ENCODE measurements around the gene MZT2B. TPM values are rescaled to one million over a fixed set of nuclear protein-coding genes. Genes with fewer than 3 reads are reported as not detected.

MZT2B gene
- total and polyA plus RNA-seq, 2 of the 13 experiments (the other 11 are each of a cell fraction or from before 2014, with no cell fraction given) = 253 to 410 TPM

DNA sequence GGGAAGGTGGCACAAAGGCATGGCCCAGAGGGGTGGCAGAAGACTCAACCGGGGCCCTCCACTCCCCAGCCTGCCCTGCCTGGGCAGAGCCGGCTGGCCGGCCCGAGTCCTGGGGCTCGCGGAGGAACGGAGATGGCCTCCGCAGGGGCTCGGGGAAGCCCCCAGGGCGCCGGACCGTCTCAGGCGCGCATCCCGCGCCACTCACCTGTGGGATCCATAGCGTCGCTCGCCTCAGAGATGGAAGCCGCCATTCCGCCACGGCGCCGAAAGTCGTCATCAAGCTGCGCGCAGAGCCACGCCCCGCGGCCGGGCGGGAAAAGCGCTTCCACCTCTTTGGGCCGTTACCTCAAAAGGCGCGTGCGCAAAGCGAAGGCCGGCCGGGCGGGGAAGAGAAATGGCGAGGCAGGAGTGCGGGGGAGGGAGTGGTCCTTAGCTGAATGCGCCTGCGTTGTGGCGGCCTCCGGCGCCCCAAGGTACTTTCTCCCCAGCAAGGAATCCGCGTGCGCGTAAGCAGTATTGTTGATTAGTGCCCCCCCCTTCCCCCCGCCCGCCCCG is 660 bp upstream of the MZT2B start, which contains the start of gene SMPD4 (continued):
- TF ChIP-seq RBAK (CRISPR knock-in tag; IDR thresholded peaks at IDR 0.05) (no peak), CENPT (CRISPR knock-in tag; IDR thresholded peaks at IDR 0.05; ENCODE audit: low read depth) (no peak), ARNTL (CRISPR knock-in tag; IDR thresholded peaks at IDR 0.05) (peak; percentile 32; the same call in 1 of the 2 replicates), ZNF124 (CRISPR knock-in tag; IDR thresholded peaks at IDR 0.05) (peak; percentile 28; the same call in 1 of the 2 replicates), DR1 (CRISPR knock-in tag; IDR thresholded peaks at IDR 0.05) (peak; percentile 73; the same call in 1 of the 2 replicates), FOSL1 (CRISPR knock-in tag; IDR thresholded peaks at IDR 0.05; ENCODE audit: borderline replicate concordance) (no peak), MYC (CRISPR knock-in tag; IDR thresholded peaks at IDR 0.05; ENCODE audit: borderline replicate concordance) (peak; percentile 92), SYNCRIP (IDR thresholded peaks at IDR 0.05; ENCODE audit: insufficient read depth, low read depth, low read length) (no peak), ZBTB42 (CRISPR knock-in tag; IDR thresholded peaks at IDR 0.05) (no peak), PAF1 (CRISPR knock-in tag; IDR thresholded peaks at IDR 0.05) (no peak), MTA1 (CRISPR knock-in tag; IDR thresholded peaks at IDR 0.05; ENCODE audit: borderline replicate concordance) (no peak; the same call in 1 of the 2 replicates), ZNF660 (CRISPR knock-in tag; IDR thresholded peaks at IDR 0.05; ENCODE audit: borderline replicate concordance, low read depth) (no peak), ZSCAN12 (CRISPR knock-in tag; IDR thresholded peaks at IDR 0.05) (no peak), MAFK (conservative IDR thresholded peaks at IDR 0.05 in 1 of 2, IDR thresholded peaks at IDR 0.05 in 1 of 2; ENCODE audit: low read length in 2 of 2) (no peak), ZFP82 (CRISPR knock-in tag; IDR thresholded peaks at IDR 0.05; ENCODE audit: borderline replicate concordance) (no peak), MAFG (CRISPR knock-in tag; IDR thresholded peaks at IDR 0.05) (no peak), SPEN (CRISPR knock-in tag; IDR thresholded peaks at IDR 0.05; ENCODE audit: low read depth) (peak; percentile 94), TBL1XR1 (IDR thresholded peaks at IDR 0.05; ENCODE audit: borderline replicate concordance, low read length, partially characterized antibody) (no peak)
- TF ChIP-seq, protein P1, sequence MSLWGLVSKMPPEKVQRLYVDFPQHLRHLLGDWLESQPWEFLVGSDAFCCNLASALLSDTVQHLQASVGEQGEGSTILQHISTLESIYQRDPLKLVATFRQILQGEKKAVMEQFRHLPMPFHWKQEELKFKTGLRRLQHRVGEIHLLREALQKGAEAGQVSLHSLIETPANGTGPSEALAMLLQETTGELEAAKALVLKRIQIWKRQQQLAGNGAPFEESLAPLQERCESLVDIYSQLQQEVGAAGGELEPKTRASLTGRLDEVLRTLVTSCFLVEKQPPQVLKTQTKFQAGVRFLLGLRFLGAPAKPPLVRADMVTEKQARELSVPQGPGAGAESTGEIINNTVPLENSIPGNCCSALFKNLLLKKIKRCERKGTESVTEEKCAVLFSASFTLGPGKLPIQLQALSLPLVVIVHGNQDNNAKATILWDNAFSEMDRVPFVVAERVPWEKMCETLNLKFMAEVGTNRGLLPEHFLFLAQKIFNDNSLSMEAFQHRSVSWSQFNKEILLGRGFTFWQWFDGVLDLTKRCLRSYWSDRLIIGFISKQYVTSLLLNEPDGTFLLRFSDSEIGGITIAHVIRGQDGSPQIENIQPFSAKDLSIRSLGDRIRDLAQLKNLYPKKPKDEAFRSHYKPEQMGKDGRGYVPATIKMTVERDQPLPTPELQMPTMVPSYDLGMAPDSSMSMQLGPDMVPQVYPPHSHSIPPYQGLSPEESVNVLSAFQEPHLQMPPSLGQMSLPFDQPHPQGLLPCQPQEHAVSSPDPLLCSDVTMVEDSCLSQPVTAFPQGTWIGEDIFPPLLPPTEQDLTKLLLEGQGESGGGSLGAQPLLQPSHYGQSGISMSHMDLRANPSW (CRISPR knock-in tag; IDR thresholded peaks at IDR 0.05; ENCODE audit: borderline replicate concordance) = peak; percentile 58; the same call in 1 of the 2 replicates
- TF ChIP-seq, protein P2, sequence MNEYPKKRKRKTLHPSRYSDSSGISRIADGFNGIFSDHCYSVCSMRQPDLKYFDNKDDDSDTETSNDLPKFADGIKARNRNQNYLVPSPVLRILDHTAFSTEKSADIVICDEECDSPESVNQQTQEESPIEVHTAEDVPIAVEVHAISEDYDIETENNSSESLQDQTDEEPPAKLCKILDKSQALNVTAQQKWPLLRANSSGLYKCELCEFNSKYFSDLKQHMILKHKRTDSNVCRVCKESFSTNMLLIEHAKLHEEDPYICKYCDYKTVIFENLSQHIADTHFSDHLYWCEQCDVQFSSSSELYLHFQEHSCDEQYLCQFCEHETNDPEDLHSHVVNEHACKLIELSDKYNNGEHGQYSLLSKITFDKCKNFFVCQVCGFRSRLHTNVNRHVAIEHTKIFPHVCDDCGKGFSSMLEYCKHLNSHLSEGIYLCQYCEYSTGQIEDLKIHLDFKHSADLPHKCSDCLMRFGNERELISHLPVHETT (CRISPR knock-in tag; conservative IDR thresholded peaks at IDR 0.05) = no peak
- TF ChIP-seq, protein P3, sequence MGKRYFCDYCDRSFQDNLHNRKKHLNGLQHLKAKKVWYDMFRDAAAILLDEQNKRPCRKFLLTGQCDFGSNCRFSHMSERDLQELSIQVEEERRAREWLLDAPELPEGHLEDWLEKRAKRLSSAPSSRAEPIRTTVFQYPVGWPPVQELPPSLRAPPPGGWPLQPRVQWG (CRISPR knock-in tag; IDR thresholded peaks at IDR 0.05; ENCODE audit: borderline replicate concordance, low read depth) = no peak
- TF ChIP-seq, protein P4, sequence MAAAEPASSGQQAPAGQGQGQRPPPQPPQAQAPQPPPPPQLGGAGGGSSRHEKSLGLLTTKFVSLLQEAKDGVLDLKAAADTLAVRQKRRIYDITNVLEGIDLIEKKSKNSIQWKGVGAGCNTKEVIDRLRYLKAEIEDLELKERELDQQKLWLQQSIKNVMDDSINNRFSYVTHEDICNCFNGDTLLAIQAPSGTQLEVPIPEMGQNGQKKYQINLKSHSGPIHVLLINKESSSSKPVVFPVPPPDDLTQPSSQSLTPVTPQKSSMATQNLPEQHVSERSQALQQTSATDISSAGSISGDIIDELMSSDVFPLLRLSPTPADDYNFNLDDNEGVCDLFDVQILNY (CRISPR knock-in tag; conservative IDR thresholded peaks at IDR 0.05) = peak; percentile 99
- TF ChIP-seq, protein P5, sequence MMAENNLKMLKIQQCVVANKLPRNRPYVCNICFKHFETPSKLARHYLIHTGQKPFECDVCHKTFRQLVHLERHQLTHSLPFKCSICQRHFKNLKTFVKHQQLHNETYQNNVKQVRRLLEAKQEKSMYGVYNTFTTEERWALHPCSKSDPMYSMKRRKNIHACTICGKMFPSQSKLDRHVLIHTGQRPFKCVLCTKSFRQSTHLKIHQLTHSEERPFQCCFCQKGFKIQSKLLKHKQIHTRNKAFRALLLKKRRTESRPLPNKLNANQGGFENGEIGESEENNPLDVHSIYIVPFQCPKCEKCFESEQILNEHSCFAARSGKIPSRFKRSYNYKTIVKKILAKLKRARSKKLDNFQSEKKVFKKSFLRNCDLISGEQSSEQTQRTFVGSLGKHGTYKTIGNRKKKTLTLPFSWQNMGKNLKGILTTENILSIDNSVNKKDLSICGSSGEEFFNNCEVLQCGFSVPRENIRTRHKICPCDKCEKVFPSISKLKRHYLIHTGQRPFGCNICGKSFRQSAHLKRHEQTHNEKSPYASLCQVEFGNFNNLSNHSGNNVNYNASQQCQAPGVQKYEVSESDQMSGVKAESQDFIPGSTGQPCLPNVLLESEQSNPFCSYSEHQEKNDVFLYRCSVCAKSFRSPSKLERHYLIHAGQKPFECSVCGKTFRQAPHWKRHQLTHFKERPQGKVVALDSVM (CRISPR knock-in tag; IDR thresholded peaks at IDR 0.05) = no peak

Measured in HepG2 (cell line).